NOMO-1 treated with DMSO at 0.1 percent for 48 hours (cell line): ENCODE data around the gene CLIP2.
A peak's percentile ranks its signal among the peaks of the same experiment; 100 is the strongest.
"Not testable (repeated sequence)": the region's sequence is repeated elsewhere in the genome, so short reads cannot be mapped to it uniquely, and the experiment has no call there.

ENCODE experiments used
- DNase-seq: peaks from one replicate; lab custom pipeline; 2025; ENCODE audit not compliant: unreplicated experiment; lab: John Stamatoyannopoulos, UW

The CLIP2 gene

GRCh38 chr7:74289018-74289658 is at the start of gene CLIP2:
Gene CLIP2, plus strand, starts transcription at chr7:74289407. Its CDS starts 28,140 bp downstream, at chr7:74317547.
- DNase-seq, result peak; percentile 91

GRCh38 chr7:74240482-74240881 is 48.7 kb upstream of the CLIP2 start:
- DNase-seq, result no peak

DNA sequence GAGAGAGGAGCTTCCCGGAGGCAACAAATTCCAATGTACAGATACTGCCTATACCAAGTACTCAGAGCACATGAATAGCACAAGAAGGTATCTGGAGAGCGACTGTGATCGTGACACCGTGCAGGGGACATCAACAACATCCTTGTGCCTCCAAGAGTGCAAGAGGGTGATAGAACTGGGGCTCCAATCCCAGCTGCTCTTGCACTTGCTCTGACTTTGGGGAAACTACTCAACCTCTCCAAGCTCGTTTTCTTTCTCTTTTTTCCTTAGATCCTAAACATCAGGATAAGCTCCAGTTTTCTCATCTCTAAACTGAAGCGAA is 47.1 kb upstream of the CLIP2 start:
- no peak for DNase-seq

DNA sequence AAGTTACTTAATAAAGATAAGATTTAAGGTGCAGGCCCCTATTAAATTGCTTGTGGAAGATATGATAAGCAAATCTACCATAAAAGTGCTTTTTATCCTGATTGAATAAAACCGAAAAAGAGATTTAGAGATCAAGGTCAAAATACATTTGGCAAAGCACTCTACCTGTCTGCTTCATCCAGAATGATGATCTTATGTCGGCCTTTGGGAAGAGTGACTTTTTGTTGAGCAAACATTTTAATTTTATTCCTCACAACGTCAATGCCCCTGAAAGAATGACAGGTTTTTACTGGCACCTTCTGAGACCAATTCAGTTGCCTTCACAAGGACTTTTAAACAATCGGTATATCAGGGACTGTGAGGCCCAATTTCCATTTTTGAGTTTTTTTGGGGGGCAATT is 42.7 kb upstream of the CLIP2 start:
- DNase-seq, result no peak

DNA sequence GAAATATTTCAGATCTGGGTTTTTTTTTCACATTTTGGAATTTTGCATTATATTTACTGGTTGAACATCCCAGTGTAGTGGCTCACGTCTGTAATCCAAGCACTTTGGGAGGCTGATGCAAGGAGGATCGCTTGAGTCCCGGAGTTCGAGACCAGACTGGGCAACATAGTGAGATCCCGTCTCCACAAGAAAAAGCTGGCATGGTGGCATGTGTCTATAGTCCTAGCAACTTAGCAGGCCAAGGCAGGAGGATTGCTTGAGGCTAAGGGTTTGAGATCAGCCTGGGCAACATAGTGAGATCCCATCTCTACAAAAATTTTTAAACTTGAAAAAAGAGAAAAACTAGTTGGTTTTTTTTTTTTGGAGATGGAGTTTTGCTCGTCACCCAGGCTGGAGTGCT is 41.1 kb upstream of the CLIP2 start:
- no peak for DNase-seq

DNA sequence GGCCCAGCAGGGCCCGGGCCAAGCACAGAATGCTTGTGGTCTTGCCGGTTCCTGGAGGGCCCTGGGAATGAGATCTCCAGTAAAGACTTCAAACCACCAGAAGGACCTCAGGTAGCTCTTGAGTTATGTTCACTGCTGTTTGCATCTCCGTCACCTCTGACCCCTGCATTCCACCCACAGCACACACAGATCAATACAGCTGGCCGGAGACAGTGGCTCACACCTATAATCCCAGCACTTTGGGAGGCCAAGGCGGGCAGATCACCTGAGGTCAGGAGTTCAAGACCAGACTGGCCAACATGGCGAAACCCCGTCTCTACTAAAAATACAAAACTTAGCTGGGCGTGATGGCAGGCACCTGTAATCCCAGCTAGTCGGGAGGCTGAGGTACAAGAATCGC is 40.1 kb upstream of the CLIP2 start:
- not testable (repeated sequence) for DNase-seq

- no peak for DNase-seq
Measured at GRCh38 chr7:74252893-74253292, 36.3 kb upstream of the CLIP2 start.

GRCh38 chr7:74253331-74253730 is 35.9 kb upstream of the CLIP2 start:
- no peak for DNase-seq

GRCh38 chr7:74253835-74254128 is 35.4 kb upstream of the CLIP2 start:
- no peak for DNase-seq

DNA sequence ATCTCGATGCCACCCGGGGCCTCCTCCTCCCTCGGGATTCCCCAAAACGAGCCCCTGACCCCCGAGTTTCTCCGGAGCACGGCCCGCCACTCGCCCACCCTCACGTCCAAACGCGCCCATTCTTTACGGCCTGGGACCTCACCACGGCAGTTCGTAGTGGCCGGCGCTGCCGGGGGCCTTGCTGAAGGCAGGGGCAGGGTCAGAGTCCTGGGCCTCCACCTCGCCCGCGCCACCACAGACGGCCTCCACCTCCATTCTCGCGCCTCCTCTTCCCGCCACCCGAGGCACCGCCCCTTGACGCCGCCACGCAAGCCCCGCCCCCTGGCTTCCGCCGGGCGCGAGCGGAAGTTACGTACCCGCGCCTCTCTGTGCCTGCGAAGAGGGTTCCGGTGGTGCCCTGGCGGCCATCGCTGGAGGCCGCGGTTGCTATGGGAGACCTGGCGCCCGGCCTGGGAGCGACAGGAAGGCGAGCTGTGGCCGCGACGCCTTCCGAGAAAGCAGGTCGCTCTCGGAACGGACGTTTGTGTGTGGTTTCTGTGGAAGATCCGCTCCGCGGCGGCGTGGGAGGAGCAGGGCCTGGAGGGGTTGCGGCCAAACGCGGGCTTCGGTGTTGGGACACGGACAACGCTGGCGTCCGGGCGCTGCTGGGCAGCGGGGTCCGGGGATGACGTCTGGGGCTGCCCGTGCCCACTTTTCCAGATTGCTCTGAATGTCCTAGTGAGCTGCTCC is 34.9 kb upstream of the CLIP2 start, which contains the start of gene RFC2:
Gene RFC2 (minus strand): TSS at position 271 of the 729 bp plus-strand sequence. CDS start 16 bp downstream, at position 255.
- peak; percentile 100 for DNase-seq

DNA sequence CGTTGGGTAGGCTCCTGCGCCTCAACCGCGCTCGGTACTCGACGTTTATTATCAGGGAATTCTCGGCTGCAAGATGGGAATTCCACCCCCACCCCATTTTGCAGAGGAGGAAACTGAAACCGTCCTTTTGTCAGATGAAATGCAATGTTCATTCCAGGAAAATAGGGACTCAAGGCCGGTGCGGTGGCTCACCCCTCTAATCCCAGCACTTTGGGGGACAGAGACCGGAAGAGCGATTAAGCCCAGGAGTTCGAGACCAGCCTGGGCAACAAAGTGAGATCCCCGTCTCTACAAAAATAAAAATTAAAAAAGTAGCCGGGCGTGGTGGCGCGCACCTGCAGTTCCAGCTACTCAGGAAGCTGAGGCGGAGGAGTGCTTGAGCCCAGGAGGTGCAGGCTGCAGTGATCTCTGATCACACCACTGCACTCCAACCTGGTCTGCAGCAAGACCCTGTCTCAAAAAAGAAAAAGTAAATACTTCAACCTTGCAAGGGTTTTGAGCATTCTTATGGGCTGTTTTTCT is 34.3 kb upstream of the CLIP2 start:
- DNase-seq, result no peak

DNA sequence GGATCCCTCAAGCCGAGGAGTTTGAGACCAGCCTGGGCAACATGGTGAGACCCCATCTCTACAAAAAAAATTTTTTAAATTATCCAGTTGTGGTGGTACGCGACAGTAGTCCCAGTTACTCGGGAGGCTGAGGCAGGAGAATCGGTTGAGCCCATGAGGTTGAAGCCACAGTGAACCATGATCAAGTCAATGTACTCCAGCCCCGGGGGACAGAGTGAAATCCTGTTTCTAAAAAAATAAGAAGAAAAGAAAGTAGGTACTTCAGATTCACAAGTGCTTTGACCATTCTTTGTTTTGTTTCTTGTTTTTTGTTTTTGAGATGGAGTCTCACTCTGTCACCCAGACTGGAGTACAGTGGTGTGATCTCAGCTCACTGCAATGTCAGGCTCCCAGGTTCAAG is 33.7 kb upstream of the CLIP2 start:
- not testable (repeated sequence) for DNase-seq

DNA sequence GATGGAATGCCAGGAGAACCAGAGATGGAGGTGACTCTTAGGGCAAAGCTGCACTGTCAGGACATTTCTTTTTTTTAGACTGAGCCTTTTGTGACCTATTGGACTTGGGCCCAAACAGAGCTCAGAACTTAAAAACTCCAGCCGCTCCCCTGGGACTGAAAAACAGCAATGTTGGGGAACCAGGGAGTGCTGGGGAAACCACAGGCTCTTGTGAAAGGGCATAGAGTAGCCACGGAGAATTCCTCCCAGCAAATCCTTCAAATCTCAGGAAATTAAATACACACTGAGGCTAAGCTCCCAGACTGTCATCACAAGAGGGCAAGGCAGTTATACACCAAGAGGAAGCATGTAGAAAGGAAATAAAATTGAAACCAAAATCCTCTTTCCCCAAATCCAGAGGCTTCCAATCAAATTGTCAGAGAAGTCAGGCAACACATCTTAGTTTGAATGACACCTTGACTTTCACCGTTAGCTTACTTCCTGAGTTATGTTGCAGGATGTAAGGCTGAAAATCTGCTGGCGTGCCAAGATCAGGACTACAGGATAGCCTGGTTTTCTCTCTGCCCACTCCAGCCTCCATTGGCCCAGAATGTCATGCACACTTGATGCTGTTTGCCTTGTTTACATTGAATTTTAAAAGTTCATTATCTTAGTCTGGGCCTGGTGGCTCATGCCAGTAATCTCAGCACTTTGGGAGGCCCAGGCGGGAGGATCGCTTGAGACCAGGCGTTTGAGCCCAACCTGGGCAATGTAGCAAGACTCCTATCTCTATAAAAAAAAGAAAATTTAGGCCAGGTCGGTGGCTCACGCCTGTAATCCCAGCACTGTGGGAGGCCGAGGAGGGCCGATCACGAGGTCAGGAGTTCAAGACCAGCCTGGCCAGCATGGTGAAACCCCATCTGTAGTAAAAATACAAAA is 32.5 kb upstream of the CLIP2 start:
- DNase-seq, result no peak

DNA sequence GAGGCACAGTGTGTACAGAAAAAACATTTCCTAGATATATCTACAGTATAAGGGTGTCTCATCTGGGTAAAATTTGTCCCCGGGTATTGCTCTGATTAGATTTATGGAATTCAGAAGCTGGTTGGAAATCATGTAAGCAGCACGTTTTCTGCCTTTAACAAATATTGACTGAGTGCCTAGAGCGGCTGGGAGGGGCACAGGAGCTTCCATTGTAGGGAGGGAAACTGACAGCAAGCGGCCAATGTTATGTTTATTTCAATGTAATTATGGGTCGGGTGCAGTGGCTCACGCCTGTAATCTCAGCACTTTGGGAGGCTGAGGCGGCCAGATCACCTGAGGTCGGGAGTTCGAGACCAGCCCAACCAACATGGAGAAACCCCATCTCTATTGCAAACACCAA is 30.6 kb upstream of the CLIP2 start:
- DNase-seq, result no peak

DNA sequence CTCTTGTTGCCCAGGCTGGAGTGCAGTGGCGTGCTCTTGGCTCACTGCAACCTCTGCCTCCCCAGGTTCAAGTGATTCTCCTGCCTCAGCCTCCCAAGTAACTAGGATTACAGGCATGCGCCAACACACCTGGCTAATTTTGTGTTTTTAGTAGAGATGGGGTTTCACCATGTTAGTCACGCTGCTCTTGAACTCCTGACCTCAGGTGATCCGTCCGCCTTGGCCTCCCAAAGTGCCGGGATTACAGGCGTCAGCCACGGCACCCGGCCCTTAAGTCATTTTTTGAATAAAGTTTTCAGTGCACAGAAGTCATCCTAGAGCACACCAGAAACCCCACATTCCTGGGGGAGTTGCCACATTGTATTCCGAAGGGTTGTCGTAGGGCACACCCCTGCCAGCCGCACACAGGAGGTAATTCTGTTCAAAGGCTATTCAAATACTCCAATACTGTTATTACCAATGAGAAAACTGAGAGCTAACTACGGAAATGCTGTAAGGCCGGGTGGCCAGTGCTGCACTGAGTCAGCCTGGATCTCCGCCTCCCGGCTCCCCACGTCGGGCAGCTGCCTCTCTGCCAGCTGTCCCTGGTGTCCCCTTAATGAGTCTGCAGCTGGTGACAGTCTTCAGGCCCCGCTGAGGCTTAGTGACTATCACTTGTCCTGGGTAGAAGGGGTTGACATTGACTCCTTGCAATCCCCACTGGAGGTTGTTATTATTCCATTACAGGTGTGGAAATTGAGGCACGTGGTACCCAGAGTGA is 26.4 kb upstream of the CLIP2 start:
- no peak for DNase-seq

DNA sequence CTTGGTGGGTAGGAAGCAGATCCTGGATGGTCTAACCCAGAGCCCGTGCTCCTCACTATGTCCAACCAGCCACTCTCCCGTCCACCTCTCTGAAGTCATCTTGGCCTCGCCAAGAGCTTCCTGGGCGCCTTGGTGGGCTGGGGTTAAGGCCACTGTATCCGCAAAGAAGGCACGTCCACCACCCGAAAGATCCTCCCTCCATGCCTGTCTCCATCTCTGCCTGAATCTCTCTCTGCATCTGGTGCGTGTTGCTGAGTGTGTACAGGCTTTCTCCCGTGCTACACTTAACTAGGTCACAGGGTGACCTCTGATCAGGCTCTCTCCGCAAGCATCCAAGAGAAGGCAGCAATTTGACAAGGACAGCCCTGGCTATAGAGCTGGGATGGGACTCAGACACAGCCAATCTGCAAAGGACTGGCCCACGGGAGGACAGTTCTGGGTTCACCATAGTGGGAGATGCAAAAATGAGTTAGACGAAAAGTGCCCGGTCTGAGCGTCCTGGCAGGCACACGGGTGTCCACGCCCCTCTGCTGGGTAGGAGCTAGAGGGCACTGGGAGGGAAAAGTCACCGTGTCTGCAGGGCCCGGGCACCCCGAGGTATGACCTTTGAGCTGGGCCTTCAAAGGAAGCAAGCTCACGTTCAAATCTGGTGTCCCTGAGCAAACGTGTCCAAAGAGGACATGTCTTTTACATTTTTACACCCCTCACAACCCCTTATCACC is 25.6 kb upstream of the CLIP2 start:
- no peak for DNase-seq

- peak; percentile 80 for DNase-seq
Measured at GRCh38 chr7:74266191-74266963, 22.8 kb upstream of the CLIP2 start.

- no peak for DNase-seq
Measured at GRCh38 chr7:74267756-74268565, 21.2 kb upstream of the CLIP2 start.
